HepG2 (cell line): Measurements from ENCODE around the gene SCN4B. TPM values are rescaled to one million over a fixed set of nuclear protein-coding genes. Genes with fewer than 3 reads are reported as not detected.

Source experiments
- ATAC-seq: fragments of 200-7000 bp; cut with Tn5 transposase; 3 replicates; pipeline ENCODE4 v1.9.1; 2020; ENCODE audit warnings: mild to moderate bottlenecking, moderate library complexity
- BruUV-seq: library from RNA; stranded (reverse); fragments of 400-500 nt; replicated peaks from 2 replicates; lab custom pipeline; 2021; lab: Mats Ljungman, UMichigan
- CTCF ChIA-PET: fragments of 300-600 bp; formaldehyde crosslinking; extraction: SDS; loops from one replicate; lab custom pipeline; 2021; ENCODE audit warnings: low total read pairs, inconsistent platforms, low intra/inter-chr PET ratio; lab: Yijun Ruan, JAX
- POLR2A ChIA-PET: fragments of 350-600 bp; sonication (Branson Sonifier 250); formaldehyde crosslinking; loops from one replicate; lab custom pipeline; 2020; ENCODE audit warnings: antibody characterized with exemption, inconsistent platforms; lab: Yijun Ruan, JAX
- DNase-seq: peaks from one replicate; pipeline ENCODE4 v3.0.0-alpha.2; 2015; ENCODE audit warnings: low spot score
- FAIRE-seq: peaks from 3 replicates; lab custom pipeline; 2011; peaks lifted over from hg19 to GRCh38; lab: Jason Lieb, UNC
- H2AFZ ChIP-seq: one replicate; pipeline ENCODE4 v1.6.1; 2011; ENCODE audit warnings: low read length, inconsistent platforms
- H3K27ac ChIP-seq: fragments of 300-600 bp; 3 replicates; pipeline ENCODE4 v1.8.0; 2011; ENCODE audit warnings: mixed run types, mild to moderate bottlenecking, mixed read lengths, low read length, inconsistent platforms; ENCODE audit not compliant: insufficient read depth; ENCODE audit errors: extremely low read length
- H3K27me3 ChIP-seq, 2 experiments: fragments of 200-600 bp in 1 of 2; 2 replicates in 1 of 2; 3 replicates in 1 of 2; pipeline versions ENCODE4 v1.6.0 to v1.8.0; 2011; ENCODE audit warnings: low read length in 2 of 2, mild to moderate bottlenecking in 2 of 2, moderate library complexity in 2 of 2, inconsistent platforms in 1 of 2; ENCODE audit not compliant: insufficient read depth in 2 of 2, control insufficient read depth in 1 of 2
- H3K36me3 ChIP-seq, 2 experiments: fragments of 200-600 bp in 1 of 2; replicated peaks in 1 of 2; 2 replicates in 1 of 2; 3 replicates in 1 of 2; pipeline versions ENCODE4 v1.5.1 to v1.8.0; 2011; ENCODE audit warnings: low read length in 2 of 2, inconsistent platforms in 1 of 2; ENCODE audit not compliant: insufficient read depth in 2 of 2, control insufficient read depth in 1 of 2
- H3K4me1 ChIP-seq: 2 replicates; pipeline ENCODE4 v1.5.1; 2012; ENCODE audit warnings: low read length, inconsistent platforms; ENCODE audit not compliant: insufficient read depth
- H3K4me2 ChIP-seq: 2 replicates; pipeline ENCODE4 v1.6.0; 2011; ENCODE audit warnings: low read depth, low read length, inconsistent platforms
- H3K4me3 ChIP-seq, 3 experiments: fragments of 200-600 bp in 1 of 3; sonication (generic), shearing (Covaris generic) in 1 of 3; replicated peaks in 1 of 3; 2 replicates each; pipeline ENCODE4 v1.5.1; 2011 to 2016; ENCODE audit warnings: low read length in 3 of 3, inconsistent platforms in 2 of 3, low read depth in 2 of 3, mild to moderate bottlenecking in 2 of 3, control low read depth in 1 of 3, mixed read lengths in 1 of 3; ENCODE audit not compliant: insufficient read depth in 1 of 3
- H3K79me2 ChIP-seq: one replicate; pipeline ENCODE4 v1.6.1; 2011; ENCODE audit warnings: low read length, inconsistent platforms; ENCODE audit not compliant: insufficient read depth
- H3K9ac ChIP-seq: 2 replicates; pipeline ENCODE4 v1.6.0; 2011; ENCODE audit warnings: mild to moderate bottlenecking, low read depth, low read length, inconsistent platforms; ENCODE audit not compliant: insufficient read depth
- H3K9me3 ChIP-seq: 2 replicates; pipeline ENCODE4 v1.5.1; 2012; ENCODE audit warnings: mild to moderate bottlenecking, low read length
- H4K20me1 ChIP-seq: 2 replicates; pipeline ENCODE4 v1.6.0; 2011; ENCODE audit warnings: inconsistent platforms, mild to moderate bottlenecking, low read length, moderate library complexity; ENCODE audit not compliant: insufficient read depth
- CBFB ChIP-seq: sonication (generic); formaldehyde crosslinking; IDR thresholded peaks from 2 replicates; pipeline ENCODE4 v1.4.0; 2020; ENCODE audit warnings: missing genetic modification reagents
- ZBED4 ChIP-seq: sonication (generic); formaldehyde crosslinking; IDR thresholded peaks from 2 replicates; pipeline ENCODE4 v1.4.0; 2020; ENCODE audit warnings: missing genetic modification reagents, borderline replicate concordance
- ZNF382 ChIP-seq: sonication (generic); formaldehyde crosslinking; IDR thresholded peaks from 2 replicates; pipeline ENCODE4 v1.5.0; 2020; ENCODE audit warnings: missing genetic modification reagents, mild to moderate bottlenecking, borderline replicate concordance
- WGBS: methylation state at CpG from one replicate; pipeline ENCODE4 v1.1.6; 2017; ENCODE audit warnings: low lambda C conversion rate; 5-methylcytosine and 5-hydroxymethylcytosine counted together
- in situ Hi-C: cut with HindIII; loops from 2 replicates; pipeline ENCODE4 v1.10.0; 2017; ENCODE audit warnings: low pct_unique_long_range_greater_than_20kb; ENCODE audit not compliant: extremely low pct_ligation_motif_present
- intact Hi-C: fragments of 100-400 bp; cut with micrococcal nuclease; formaldehyde crosslinking; loops from one replicate; pipeline ENCODE4 v1.10.0; 2022; ENCODE audit not compliant: unreplicated experiment
- polyA plus RNA-seq, 8 experiments: library from polyadenylated mRNA; depleted of rRNA in 3 of 8; stranded (reverse) in 7 of 8; unstranded in 1 of 8; fragments of >200 nt; fragmentation: Illumina TruSeq in 4 of 8; extraction: Trizol in 4 of 8; gene quantifications; 2 replicates each; pipeline versions ENCODE4 v1.2.1 to v1.2.3, GENCODE V29; 2011 to 2016; ENCODE audit warnings: low read depth in 4 of 8, missing spikeins in 1 of 8, mixed read lengths in 1 of 8; ENCODE audit not compliant: insufficient read depth in 1 of 8
- total RNA-seq, 5 experiments: library from RNA; depleted of rRNA; stranded (reverse); fragments of >200 nt; fragmentation: Illumina TruSeq; extraction: Trizol; gene quantifications; 2 replicates each; pipeline ENCODE4 v1.2.3, GENCODE V29; 2016; ENCODE audit warnings: low read depth in 1 of 5

The SCN4B gene
- total and polyA plus RNA-seq, 2 of the 13 experiments (the other 11 are each of a cell fraction or from before 2014, with no cell fraction given), result 0.04 to 0.29 TPM

- WGBS, result 79% methylated on average over 1 of the region's 1 CpG
These were observed 31.8 kb downstream of the SCN4B start for GRCh38 chr11:118120793-118121192.

More at GRCh38 chr11:118120793-118121192, 31.8 kb downstream of the SCN4B start:
- BruUV-seq, result no TSS peak
- CTCF ChIA-PET, result no interaction called here
- intact Hi-C loops, result no loop called here
- H3K79me2 ChIP-seq, result no peaks in the 10 kb centered on the region
- TF ChIP-seq ZBED4 (CRISPR knock-in tag) (no peak), CBFB (CRISPR knock-in tag) (no peak), ZNF382 (no peak)
- TF ChIP-seq, all 625 proteins: peak for 0
- no peak overlapping the region for H2AFZ ChIP-seq
- no peak overlapping the region for H3K4me2 ChIP-seq
- no peaks in the 10 kb centered on the region for H3K9me3 ChIP-seq
- H3K27ac ChIP-seq, result no peak overlapping the region
- FAIRE-seq (no peak), DNase-seq (no peak), ATAC-seq (no peak)
- in situ Hi-C loops, result no loop called here
- H3K4me1 ChIP-seq, result no peaks in the 10 kb centered on the region
- POLR2A ChIA-PET, result no interaction called here
- H4K20me1 ChIP-seq, result no peaks in the 10 kb centered on the region
- no peak overlapping the region for H3K4me3 ChIP-seq
- no peaks in the 10 kb centered on the region for H3K36me3 ChIP-seq
- no peak overlapping the region for H3K9ac ChIP-seq
- H3K27me3 ChIP-seq, result peaks cover 0 to 9% of the 10 kb centered on the region in 2 experiments; a peak in 3 of 5 replicates
